SHP77 (cell line): ENCODE results near the gene PVR.
"Not testable (repeated sequence)": the region's sequence is repeated elsewhere in the genome, so short reads cannot be mapped to it uniquely, and the experiment has no call there.

Source experiments
- DNase-seq, 2 experiments: peaks; one replicate each; lab custom pipeline; 2025; lab: John Stamatoyannopoulos, UW

The PVR gene

DNA sequence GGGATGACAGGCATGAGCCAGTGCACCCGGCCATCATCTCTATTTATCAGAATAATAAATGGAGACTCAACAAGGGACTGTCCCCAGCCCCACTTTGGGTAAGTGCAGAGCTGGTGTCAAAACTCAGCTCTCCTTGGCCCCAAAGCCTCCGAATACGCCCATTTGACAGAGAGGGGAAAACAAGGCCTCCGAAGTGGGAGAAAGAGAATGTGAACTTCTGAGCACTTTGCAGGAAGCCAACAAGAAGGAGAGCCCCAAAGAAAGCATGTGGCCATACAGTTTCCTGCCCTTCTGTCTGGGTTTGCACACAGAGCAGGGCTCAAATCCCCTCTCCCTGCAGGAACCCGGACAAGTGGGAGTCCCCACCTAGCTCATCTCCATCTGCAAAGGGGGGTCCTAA lies 56.8 kb downstream of the PVR start:
- DNase-seq, result no peak

DNA sequence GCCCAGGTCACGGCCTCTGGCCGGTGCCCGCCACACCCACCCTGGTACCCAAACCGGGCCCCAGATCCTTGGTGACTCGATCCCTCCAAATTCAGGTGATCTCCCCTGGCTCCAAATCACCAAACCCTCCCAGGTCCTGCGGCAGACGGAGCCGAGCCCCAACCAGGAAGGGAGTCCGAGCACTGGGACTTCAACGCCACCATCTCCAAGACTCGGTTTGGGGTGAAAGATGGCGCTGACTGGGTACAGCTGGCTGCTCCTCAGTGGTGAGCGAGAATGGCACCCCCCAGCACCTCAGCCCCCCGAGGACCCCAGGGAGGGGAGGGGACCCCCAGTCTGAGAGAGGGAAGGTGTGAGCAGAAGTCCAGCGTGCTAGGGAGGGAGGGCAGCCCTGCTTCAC lies 57.5 kb downstream of the PVR start:
- no peak for DNase-seq

DNA sequence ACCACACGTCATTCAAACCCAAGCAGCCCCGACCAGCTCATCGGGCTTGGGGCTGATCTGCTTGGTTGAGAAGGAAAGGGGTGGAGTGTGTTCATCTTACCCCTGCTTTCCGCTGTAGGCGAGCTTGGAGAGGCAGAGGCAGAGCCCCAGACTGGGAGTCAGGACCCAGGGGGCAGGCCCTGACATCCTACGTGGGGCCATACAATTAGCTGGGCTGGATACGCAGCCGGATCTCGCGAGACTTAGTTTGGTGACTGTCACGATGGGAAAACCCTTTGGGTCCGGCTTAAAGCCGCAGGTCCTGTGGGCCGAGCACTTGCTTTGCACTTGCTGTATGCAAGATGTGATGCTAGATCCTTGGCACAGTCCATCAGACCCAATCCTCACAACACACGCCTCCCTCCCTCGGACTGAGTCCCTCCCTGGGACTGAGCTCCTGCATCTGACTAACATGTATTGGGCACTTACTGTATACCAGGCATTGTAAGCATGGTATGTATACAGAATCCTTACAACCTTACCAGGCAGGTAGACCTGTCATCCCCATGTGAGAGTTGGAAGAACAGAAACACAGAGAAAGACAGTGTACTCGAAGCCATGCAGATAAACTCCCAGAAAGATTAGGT lies 59.0 kb downstream of the PVR start:
- no peak for DNase-seq

DNA sequence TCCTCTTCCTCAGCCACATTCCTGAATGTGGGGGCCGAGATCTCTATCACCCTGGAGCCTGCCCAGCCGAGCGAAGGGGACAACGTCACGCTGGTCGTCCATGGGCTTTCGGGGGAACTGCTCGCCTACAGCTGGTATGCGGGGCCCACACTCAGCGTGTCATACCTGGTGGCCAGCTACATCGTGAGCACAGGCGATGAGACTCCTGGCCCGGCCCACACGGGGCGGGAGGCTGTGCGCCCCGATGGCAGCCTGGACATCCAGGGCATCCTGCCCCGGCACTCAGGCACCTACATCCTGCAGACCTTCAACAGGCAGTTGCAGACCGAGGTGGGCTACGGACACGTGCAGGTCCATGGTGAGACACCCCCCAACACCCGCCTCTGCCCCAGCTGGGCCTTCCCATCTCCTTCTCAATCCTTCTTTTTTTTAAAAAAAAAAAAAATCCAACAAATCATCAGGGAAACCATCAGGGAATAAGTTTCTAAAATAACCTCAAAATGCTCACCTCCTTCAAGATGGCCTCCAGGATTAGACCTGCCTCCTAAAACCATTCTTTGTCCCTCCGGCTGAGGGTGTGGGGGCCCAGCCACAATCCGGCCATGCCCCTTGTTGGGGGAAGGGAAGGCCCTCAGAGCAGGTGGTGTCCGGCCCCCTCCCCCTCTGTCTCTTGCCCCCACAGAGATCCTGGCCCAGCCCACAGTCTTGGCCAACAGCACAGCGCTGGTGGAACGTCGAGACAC lies 59.8 kb downstream of the PVR start:
- no peak for DNase-seq

DNA sequence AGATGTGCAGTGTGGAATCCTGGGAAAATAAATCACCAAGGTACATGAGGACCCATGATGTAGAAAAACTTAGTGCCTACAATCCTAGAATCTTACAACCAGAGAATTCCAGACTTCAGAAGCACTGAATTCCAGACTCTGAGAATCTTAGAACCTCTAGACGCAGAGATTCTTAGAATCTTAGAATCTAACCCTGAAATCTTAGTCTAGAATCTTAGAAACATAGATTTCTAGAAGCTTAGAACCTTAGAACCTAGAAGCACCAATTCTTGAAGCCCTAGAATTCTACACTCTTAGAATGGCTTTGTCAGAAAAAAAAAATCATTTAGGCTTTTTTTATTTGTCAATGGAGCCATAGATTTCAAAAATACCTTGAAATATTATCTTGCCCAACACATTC lies 61.3 kb downstream of the PVR start:
- DNase-seq, result no peak

DNA sequence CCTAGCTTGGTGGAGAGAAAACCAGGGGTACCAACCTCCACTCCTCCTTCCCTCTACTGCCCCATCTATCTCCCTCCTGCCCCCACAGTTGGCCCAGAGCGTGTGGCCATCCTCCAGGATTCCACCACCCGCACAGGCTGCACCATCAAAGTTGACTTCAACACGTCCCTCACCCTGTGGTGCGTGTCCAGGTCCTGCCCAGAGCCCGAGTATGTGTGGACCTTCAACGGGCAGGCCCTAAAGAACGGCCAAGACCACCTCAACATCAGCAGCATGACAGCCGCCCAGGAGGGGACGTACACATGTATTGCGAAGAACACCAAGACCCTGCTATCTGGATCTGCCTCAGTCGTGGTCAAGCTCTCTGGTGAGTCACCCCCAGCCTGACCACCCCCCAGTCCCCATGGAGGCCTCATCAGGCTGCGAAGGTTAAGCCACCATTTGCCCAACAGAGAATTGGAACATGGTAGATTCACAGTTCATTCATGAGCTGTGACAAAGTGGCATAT lies 61.8 kb downstream of the PVR start:
- no peak for DNase-seq

DNA sequence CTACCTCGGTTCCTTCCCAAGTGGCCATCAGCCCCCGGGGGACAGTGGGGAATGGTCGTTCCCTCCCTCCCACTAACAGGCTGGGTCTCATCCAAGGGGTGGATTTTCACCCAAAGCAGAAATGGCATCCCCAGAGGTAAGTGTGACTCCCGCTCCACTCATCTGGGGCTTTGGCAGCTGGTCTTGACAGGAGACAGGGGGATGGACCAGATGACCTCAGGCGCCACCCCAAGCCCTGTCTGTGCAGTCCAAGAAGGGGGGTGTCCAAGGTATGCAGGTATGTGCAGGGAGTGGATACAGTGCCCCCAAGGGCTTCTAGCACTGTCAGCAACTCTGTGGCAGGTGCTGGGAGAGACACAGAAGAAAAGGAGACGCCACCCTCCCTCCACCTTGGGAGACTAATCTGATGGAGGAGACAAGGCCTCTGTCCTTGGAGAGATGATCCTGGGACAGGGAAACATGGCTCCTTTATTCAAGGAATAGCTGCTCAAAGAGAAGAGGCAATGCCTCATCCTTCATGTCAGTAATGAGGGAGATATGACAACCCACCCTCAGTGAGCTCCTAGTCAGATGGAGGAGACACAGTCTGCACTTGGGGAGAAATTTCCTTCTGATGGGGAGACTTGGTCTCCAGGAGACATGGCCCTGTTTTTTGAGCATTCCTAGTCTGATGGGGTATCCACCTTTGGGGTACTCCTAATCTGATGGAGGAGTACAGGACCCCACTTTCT lies 63.0 kb downstream of the PVR start:
- no peak for DNase-seq

DNA sequence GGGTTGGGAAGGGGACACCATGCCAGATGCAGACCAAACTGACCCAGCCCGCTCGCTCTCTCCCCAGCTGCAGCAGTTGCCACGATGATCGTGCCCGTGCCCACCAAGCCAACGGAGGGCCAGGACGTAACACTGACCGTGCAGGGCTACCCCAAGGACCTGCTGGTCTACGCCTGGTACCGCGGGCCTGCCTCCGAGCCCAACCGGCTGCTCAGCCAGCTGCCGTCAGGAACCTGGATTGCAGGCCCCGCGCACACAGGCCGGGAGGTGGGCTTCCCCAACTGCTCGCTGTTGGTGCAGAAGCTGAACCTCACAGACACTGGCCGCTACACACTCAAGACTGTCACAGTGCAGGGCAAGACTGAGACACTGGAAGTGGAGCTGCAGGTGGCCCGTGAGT lies 64.1 kb downstream of the PVR start:
- DNase-seq, result no peak

DNA sequence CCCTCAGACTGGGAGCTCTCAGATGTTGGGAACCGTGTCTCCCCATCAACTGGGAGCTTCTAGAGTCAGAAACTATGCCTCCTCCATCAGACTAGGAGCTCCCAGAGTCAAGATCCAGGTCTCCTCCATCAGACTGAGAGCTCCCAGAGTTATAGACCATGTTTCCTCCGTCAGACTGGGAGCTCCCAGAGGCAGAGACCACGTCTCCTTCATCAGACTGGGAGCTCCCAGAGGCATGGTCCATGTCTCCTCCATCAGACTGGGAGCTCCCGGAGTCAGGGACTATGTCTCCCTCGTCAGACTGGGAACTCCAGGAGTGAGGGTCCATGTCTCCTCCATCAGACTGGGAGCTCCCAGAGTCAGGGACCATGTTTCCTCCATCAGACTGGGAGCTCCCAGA lies 65.2 kb downstream of the PVR start:
- no peak for DNase-seq

DNA sequence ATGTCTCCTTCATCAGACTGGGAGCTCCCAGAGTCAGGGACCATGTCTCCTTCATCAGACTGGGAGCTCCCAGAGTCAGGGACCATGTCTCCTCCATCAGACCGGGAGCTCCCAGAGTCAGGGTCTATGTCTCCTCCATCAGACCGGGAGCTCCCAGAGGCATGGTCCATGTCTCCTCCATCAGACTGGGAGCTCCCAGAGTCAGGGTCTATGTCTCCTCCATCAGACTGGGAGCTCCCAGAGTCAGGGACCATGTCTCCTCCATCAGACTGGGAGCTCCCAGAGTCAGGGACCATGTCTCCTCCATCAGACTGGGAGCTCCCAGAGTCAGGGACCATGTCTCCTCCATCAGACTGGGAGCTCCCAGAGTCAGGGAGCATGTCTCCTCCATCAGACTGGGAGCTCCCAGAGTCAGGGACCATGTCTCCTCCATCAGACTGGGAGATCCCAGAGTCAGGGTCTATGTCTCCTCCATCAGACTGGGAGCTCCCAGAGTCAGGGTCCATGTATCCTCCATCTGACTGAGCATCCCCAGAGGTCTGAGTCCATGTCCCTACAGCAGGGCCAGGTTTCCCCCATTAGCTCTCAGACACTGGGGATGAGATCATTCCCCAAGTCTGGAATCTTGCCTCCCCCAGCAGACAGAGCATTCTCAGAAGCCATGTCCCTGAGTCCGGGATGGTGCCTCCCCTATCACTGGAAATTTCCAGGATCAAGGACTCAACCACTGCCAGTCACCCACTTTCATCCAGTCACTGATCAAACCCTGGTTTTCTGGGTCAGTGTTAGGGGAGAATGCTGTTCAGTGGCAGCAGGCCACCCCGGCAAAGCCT lies 65.9 kb downstream of the PVR start:
- DNase-seq, result not testable (repeated sequence)

DNA sequence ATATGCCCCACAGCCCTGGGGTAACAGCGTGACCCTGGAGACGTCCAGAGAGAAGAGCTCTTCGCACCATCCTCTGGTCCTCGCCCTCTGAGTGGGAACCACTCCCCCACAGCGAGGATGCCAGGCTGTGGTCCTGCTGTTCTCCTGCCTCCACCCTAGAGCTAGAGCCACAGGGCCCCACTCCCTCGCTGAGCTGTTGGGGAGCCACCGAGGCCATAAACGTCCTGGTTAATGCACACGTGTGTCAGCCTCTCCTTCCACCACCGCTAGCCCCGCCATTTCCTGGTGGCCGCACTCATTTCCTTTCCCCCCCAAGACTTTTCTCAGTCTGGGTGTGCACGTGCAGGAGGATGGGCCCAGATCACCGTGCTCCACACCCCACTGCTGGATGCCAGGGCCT lies 66.8 kb downstream of the PVR start:
- DNase-seq, result no peak

DNA sequence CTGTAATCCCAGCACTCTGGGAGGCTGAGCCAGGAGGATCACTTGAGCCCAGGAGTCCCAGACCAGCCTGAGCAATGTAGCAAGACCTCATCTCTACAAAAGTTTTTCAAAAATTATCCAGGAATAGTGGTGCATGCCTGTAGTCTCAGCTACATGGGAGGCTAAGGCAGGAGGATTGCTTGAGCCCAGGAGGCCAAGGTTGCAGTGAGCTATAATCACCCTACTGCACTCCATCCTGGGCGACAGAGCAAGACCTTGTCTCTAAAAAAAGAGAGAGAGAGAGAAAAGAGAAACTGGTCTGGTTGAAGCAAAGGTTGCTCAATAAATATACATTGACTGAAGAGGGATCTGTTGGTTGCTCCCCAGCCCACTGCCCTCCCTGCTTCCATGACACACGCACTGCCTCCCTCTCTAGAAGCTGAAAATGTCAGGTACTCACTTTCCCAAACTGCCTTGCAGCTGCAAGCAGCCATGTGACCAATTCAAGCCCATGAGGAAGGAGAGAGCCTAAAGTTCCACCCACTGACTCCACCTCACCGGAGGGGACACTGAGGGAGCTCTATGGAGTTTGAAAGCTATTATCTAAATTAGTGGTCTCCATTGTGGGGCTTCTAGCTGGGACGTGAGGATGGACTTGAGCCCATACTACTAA lies 69.3 kb downstream of the PVR start:
- DNase-seq, result no peak
